A673 (cell line): ENCODE results near the gene GPR119.

ENCODE experiments used
- CTCF ChIP-seq: fragments of 300-800, 200-600 bp; sonication (generic); conservative IDR thresholded peaks from 2 replicates; pipeline ENCODE4 v1.5.1; 2017; ENCODE audit warnings: low read depth, mild to moderate bottlenecking, antibody characterized with exemption, low read length, moderate library complexity, mixed read lengths
- EZH2 ChIP-seq: fragments of 200-600 bp; sonication (generic); IDR thresholded peaks from 2 replicates; pipeline ENCODE4 v1.6.1; 2017; ENCODE audit warnings: borderline replicate concordance, low read depth, mild to moderate bottlenecking, mixed read lengths, antibody characterized with exemption, low read length; ENCODE audit not compliant: poor library complexity, severe bottlenecking

GRCh38 chrX:130393451-130394074, 8.1 kb upstream of the GPR119 start:
- TF ChIP-seq CTCF (peak; percentile 71), EZH2 (no peak)
